IMR-90 (cell line): ENCODE results near the gene ZG16B. TPM values are rescaled to one million over a fixed set of nuclear protein-coding genes. Genes with fewer than 3 reads are reported as not detected.

Experiments used
- ATAC-seq: fragments of 200-7000 bp; cut with Tn5 transposase; 2 replicates; pipeline ENCODE4 v1.9.1; 2020; ENCODE audit warnings: low read depth, mild to moderate bottlenecking, moderate library complexity
- BruUV-seq: library from RNA; stranded (reverse); fragments of 400-500 nt; replicated peaks from 2 replicates; lab custom pipeline; 2021; lab: Mats Ljungman, UMichigan
- CTCF ChIA-PET: fragments of 300-600 bp; formaldehyde crosslinking; extraction: SDS; loops from one replicate; lab custom pipeline; 2021; ENCODE audit warnings: antibody characterized with exemption; lab: Yijun Ruan, JAX
- POLR2A ChIA-PET: fragments of 300-600 bp; sonication (Branson Sonifier 250); formaldehyde crosslinking; loops from one replicate; lab custom pipeline; 2022; ENCODE audit warnings: antibody characterized with exemption; ENCODE audit not compliant: unreplicated experiment; lab: Charles Lee
- DNase-seq: peaks from one replicate; pipeline ENCODE4 v3.0.0; 2013
- H2AFZ ChIP-seq: replicated peaks from 2 replicates; pipeline ENCODE3; 2013; ENCODE audit warnings: low read length, mild to moderate bottlenecking; ENCODE audit not compliant: poor library complexity
- H2AK5ac ChIP-seq: 2 replicates; pipeline ENCODE4 v1.6.1; 2013; ENCODE audit warnings: low read depth, low read length, inconsistent platforms
- H2AK9ac ChIP-seq: replicated peaks from 2 replicates; pipeline ENCODE3; 2013; ENCODE audit warnings: mild to moderate bottlenecking, low read depth, low read length, moderate library complexity; ENCODE audit not compliant: poor library complexity
- H2BK120ac ChIP-seq: 2 replicates; pipeline ENCODE4 v1.6.1; 2013; ENCODE audit warnings: low read depth, low read length, inconsistent platforms
- H2BK15ac ChIP-seq: 3 replicates; pipeline ENCODE4 v1.6.1; 2013; ENCODE audit warnings: low read depth, low read length, inconsistent platforms
- H2BK20ac ChIP-seq: 2 replicates; pipeline ENCODE4 v1.6.1; 2013; ENCODE audit warnings: low read depth, mild to moderate bottlenecking, inconsistent platforms, low read length, moderate library complexity
- H2BK5ac ChIP-seq: 2 replicates; pipeline ENCODE4 v1.6.1; 2013; ENCODE audit warnings: mild to moderate bottlenecking, low read depth, low read length, inconsistent platforms; ENCODE audit not compliant: poor library complexity, severe bottlenecking
- H3K14ac ChIP-seq: replicated peaks from 2 replicates; pipeline ENCODE4 v1.6.1; 2013; ENCODE audit warnings: low read depth, low read length, inconsistent platforms
- H3K18ac ChIP-seq: 2 replicates; pipeline ENCODE4 v1.6.1; 2013; ENCODE audit warnings: low read depth, low read length, control low read depth
- H3K23ac ChIP-seq: 2 replicates; pipeline ENCODE4 v1.6.1; 2013; ENCODE audit warnings: low read depth, low read length, inconsistent platforms
- H3K27ac ChIP-seq: 2 replicates; pipeline ENCODE4 v1.5.1; 2013; ENCODE audit warnings: mild to moderate bottlenecking, control low read depth, low read length; ENCODE audit not compliant: insufficient read depth
- H3K27me3 ChIP-seq: 2 replicates; pipeline ENCODE4 v1.6.1; 2013; ENCODE audit warnings: low read length; ENCODE audit not compliant: control insufficient read depth, insufficient read depth
- H3K36me3 ChIP-seq: 2 replicates; pipeline ENCODE4 v1.6.1; 2013; ENCODE audit warnings: low read length, mixed read lengths; ENCODE audit not compliant: control insufficient read depth, insufficient read depth
- H3K4ac ChIP-seq: 2 replicates; pipeline ENCODE4 v1.6.1; 2013; ENCODE audit warnings: low read depth, low read length, inconsistent platforms
- H3K4me1 ChIP-seq: 2 replicates; pipeline ENCODE4 v1.6.1; 2013; ENCODE audit warnings: low read length, mixed read lengths; ENCODE audit not compliant: control insufficient read depth, insufficient read depth
- H3K4me2 ChIP-seq: 2 replicates; pipeline ENCODE4 v1.6.1; 2013; ENCODE audit warnings: low read depth, mild to moderate bottlenecking, control low read depth, low read length, moderate library complexity
- H3K4me3 ChIP-seq: 2 replicates; pipeline ENCODE4 v1.5.1; 2013; ENCODE audit warnings: low read depth, mild to moderate bottlenecking, control low read depth, low read length, moderate library complexity; ENCODE audit not compliant: insufficient read depth
- H3K56ac ChIP-seq: 2 replicates; pipeline ENCODE4 v1.6.1; 2013; ENCODE audit warnings: low read length, inconsistent platforms; ENCODE audit not compliant: insufficient read depth; ENCODE audit errors: extremely low read depth
- H3K79me1 ChIP-seq, 2 experiments: 2 replicates each; pipeline ENCODE4 v1.6.1; 2013; ENCODE audit warnings: low read length in 2 of 2, inconsistent platforms in 1 of 2, low read depth in 1 of 2
- H3K9ac ChIP-seq: 2 replicates; pipeline ENCODE4 v1.6.1; 2013; ENCODE audit warnings: low read depth, low read length, control low read depth
- H3K9me1 ChIP-seq: 2 replicates; pipeline ENCODE4 v1.6.1; 2013; ENCODE audit warnings: low read length, inconsistent platforms; ENCODE audit not compliant: insufficient read depth
- H3K9me3 ChIP-seq: 2 replicates; pipeline ENCODE4 v1.6.1; 2013; ENCODE audit warnings: low read length; ENCODE audit not compliant: control insufficient read depth, insufficient read depth
- H4K20me1 ChIP-seq: 2 replicates; pipeline ENCODE4 v1.6.1; 2013; ENCODE audit warnings: low read length, inconsistent platforms; ENCODE audit not compliant: insufficient read depth
- H4K5ac ChIP-seq: 2 replicates; pipeline ENCODE4 v1.6.1; 2013; ENCODE audit warnings: mild to moderate bottlenecking, low read depth, low read length, control low read depth
- H4K8ac ChIP-seq, 2 experiments: 2 replicates each; pipeline ENCODE4 v1.6.1; 2013; ENCODE audit warnings: low read depth in 2 of 2, low read length in 2 of 2, control low read depth in 1 of 2, inconsistent platforms in 1 of 2
- H4K91ac ChIP-seq: 2 replicates; pipeline ENCODE4 v1.6.1; 2013; ENCODE audit warnings: low read depth, low read length, inconsistent platforms; ENCODE audit not compliant: insufficient read depth
- BHLHE40 ChIP-seq: fragments of 150-350 bp; IDR thresholded peaks from 2 replicates; pipeline ENCODE4 v1.6.1; 2016; ENCODE audit warnings: mild to moderate bottlenecking, low read depth, low read length
- MAZ ChIP-seq: IDR thresholded peaks from 2 replicates; pipeline ENCODE4 v1.6.1; 2012; ENCODE audit warnings: low read depth, mild to moderate bottlenecking, low read length, improper control_type of control experiment, moderate library complexity, borderline replicate concordance
- MXI1 ChIP-seq: IDR thresholded peaks from 2 replicates; pipeline ENCODE4 v1.6.1; 2012; ENCODE audit warnings: low read depth, mild to moderate bottlenecking, low read length, moderate library complexity, borderline replicate concordance
- NFE2L2 ChIP-seq: fragments of 150-350 bp; IDR thresholded peaks from 2 replicates; pipeline ENCODE4 v1.6.1; 2016; ENCODE audit warnings: low read depth, mild to moderate bottlenecking, low read length
- RCOR1 ChIP-seq: IDR thresholded peaks from 2 replicates; pipeline ENCODE4 v1.6.1; 2012; ENCODE audit warnings: mild to moderate bottlenecking, low read length, improper control_type of control experiment; ENCODE audit not compliant: insufficient replicate concordance
- RFX5 ChIP-seq: IDR thresholded peaks from 2 replicates; pipeline ENCODE4 v1.8.0; 2012; ENCODE audit warnings: low read depth, mild to moderate bottlenecking, low read length, moderate library complexity
- SMC3 ChIP-seq: fragments of 150-350 bp; IDR thresholded peaks from 2 replicates; pipeline ENCODE4 v1.6.1; 2016; ENCODE audit warnings: low read depth, mild to moderate bottlenecking, antibody characterized with exemption, low read length, moderate library complexity
- WGBS, 2 experiments: methylation state at CpG; one replicate each; pipeline versions ENCODE4 v1.1.5 to v1.1.7; 2013; ENCODE audit warnings: missing lambda C conversion rate in 2 of 2; ENCODE audit not compliant: insufficient read length in 1 of 2; ENCODE audit errors: extremely low coverage in 2 of 2; 5-methylcytosine and 5-hydroxymethylcytosine counted together
- dilution Hi-C: fragments of 300-500 bp; cut with HindIII; formaldehyde crosslinking; loops from one replicate; pipeline ENCODE4 v1.14.3; 2018; ENCODE audit warnings: low sequenced_read_pairs; ENCODE audit not compliant: unreplicated experiment
- in situ Hi-C: fragments of 300-500 bp; cut with MboI; formaldehyde crosslinking; loops from 3 replicates; pipeline ENCODE4 v1.14.3; 2019; ENCODE audit warnings: low sequenced_read_pairs, inconsistent platforms, mixed read lengths
- intact Hi-C: fragments of 100-400 bp; cut with micrococcal nuclease; formaldehyde crosslinking; loops from 2 replicates; pipeline ENCODE4 v1.10.0; 2022
- polyA plus RNA-seq, 3 experiments: library from polyadenylated mRNA; depleted of rRNA; stranded (reverse); fragments of >200 nt; gene quantifications; 2 replicates each; pipeline ENCODE4 v1.2.3, GENCODE V29; 2012; ENCODE audit warnings: low replicate concordance in 1 of 3
- total RNA-seq: library from RNA; depleted of rRNA; stranded (reverse); fragments of >200 nt; gene quantifications from 2 replicates; pipeline ENCODE4 v1.2.3, GENCODE V29; 2012
- TF ChIP-seq, protein P1 (sequence below): fragments of 150-350 bp; IDR thresholded peaks from 2 replicates; pipeline ENCODE4 v1.6.1; 2016; ENCODE audit warnings: low read depth, mild to moderate bottlenecking, low read length, moderate library complexity, borderline replicate concordance
- TF ChIP-seq, protein P2 (sequence below): fragments of 150-350 bp; IDR thresholded peaks from 2 replicates; pipeline ENCODE4 v1.6.1; 2017; ENCODE audit warnings: mild to moderate bottlenecking, antibody characterized with exemption, low read length, low read depth

ZG16B gene
- total and polyA plus RNA-seq, 2 of the 4 experiments (the other 2 are of a cell fraction), result 0.54 to 0.65 TPM

DNA sequence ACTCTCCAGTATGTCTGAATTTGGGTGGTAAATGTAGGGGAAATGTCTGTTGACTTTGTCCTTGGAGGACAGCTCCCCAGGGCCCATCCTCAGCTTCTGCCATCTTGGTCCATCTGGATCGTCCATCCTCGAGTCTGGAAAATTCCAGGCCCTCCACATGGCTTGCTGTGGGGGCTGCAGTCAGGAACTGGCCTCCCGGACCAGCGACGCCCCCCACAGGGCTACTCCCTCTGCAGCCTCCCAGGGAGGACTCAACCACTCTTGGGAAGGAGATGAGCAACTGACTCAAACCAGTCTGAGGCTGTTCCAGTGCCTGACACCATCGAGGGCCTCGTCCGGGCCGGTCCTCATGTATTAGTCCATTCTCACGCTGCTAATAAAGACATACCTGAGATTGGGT, 5.5 kb upstream of the ZG16B start:
- no peaks in the 10 kb centered on the region for H3K9me1 ChIP-seq
- H4K5ac ChIP-seq, result no peak overlapping the region
- DNase-seq, result no peak
- no peaks in the 10 kb centered on the region for H4K20me1 ChIP-seq
- H2BK15ac ChIP-seq, result no peak overlapping the region
- no peak overlapping the region for H2BK120ac ChIP-seq
- intact Hi-C loops (no loop called here), in situ Hi-C loops (no loop called here), dilution Hi-C loops (no loop called here)
- no peak overlapping the region for H2BK20ac ChIP-seq
- H3K56ac ChIP-seq, result no peak overlapping the region
- POLR2A ChIA-PET, result no interaction called here
- H3K23ac ChIP-seq, result no peak overlapping the region
- no peaks in the 10 kb centered on the region for H3K36me3 ChIP-seq
- no peak overlapping the region for H3K4ac ChIP-seq
- no peak overlapping the region for H4K91ac ChIP-seq
- ATAC-seq, result no peak
- BruUV-seq, result no TSS peak
- H2AFZ ChIP-seq, result no peak overlapping the region
- no peaks in the 10 kb centered on the region for H3K79me1 ChIP-seq
- H3K18ac ChIP-seq, result no peak overlapping the region
- peaks cover 52% of the 10 kb centered on the region for H3K27me3 ChIP-seq
- H4K8ac ChIP-seq, result no peak overlapping the region
- H2AK5ac ChIP-seq, result no peak overlapping the region
- no peak overlapping the region for H3K9ac ChIP-seq
- no peak overlapping the region for H2AK9ac ChIP-seq
- no peak overlapping the region for H3K4me2 ChIP-seq
- H3K4me3 ChIP-seq, result no peak overlapping the region
- no peak overlapping the region for H3K14ac ChIP-seq
- TF ChIP-seq MXI1 (no peak), RFX5 (no peak), SMC3 (no peak), RCOR1 (no peak), BHLHE40 (no peak), MAZ (no peak), NFE2L2 (no peak)
- TF ChIP-seq, protein P1, sequence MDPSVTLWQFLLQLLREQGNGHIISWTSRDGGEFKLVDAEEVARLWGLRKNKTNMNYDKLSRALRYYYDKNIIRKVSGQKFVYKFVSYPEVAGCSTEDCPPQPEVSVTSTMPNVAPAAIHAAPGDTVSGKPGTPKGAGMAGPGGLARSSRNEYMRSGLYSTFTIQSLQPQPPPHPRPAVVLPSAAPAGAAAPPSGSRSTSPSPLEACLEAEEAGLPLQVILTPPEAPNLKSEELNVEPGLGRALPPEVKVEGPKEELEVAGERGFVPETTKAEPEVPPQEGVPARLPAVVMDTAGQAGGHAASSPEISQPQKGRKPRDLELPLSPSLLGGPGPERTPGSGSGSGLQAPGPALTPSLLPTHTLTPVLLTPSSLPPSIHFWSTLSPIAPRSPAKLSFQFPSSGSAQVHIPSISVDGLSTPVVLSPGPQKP, result no peak
- TF ChIP-seq, protein P2, sequence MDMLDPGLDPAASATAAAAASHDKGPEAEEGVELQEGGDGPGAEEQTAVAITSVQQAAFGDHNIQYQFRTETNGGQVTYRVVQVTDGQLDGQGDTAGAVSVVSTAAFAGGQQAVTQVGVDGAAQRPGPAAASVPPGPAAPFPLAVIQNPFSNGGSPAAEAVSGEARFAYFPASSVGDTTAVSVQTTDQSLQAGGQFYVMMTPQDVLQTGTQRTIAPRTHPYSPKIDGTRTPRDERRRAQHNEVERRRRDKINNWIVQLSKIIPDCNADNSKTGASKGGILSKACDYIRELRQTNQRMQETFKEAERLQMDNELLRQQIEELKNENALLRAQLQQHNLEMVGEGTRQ, result no peak
- H3K4me1 ChIP-seq, result no peaks in the 10 kb centered on the region
- CTCF ChIA-PET, result no interaction called here
- H2BK5ac ChIP-seq, result no peak overlapping the region
- WGBS, 2 experiments, result no CpG with 5 or more reads among the region's 10 CpGs
- no peaks in the 10 kb centered on the region for H3K9me3 ChIP-seq
- H3K27ac ChIP-seq, result no peak overlapping the region
